ENCODE results near the gene PREX1.

PREX1 gene

DNA sequence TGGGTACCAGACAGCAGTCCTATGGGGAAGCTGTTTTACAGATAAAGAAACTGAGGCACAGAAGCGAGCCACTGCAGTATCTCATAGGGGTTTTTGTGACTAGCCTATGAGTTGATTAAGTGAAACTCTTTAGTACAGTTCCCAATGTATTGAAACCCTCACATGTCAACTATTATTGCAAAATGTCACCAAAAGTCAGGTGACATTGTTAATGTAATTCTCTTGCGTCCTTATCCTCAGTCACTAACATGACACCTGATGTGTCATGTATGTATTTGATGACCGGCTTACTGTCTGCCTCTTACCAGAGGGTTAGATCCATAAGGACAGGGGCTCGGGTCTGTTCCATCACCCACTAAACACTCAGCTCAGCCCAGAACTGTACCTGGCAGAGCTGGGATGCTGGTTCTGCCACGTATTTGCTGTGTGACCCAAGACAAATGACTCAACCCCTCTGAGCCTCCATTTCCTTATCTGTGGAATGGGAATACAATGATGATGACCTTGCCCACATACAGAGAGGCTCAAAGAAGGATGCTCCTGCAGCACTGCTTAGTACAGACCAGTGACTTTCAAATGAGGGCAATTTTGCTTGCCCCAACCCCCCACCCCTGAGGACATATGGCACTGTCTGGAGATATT is 32.9 kb downstream of the PREX1 start:
- H3K27me3 Mint-ChIP-seq (ENCODE audit: low read depth): peaks cover 3% of the 10 kb centered on the region
- no peak overlapping the region for H3K4me3 Mint-ChIP-seq

DNA sequence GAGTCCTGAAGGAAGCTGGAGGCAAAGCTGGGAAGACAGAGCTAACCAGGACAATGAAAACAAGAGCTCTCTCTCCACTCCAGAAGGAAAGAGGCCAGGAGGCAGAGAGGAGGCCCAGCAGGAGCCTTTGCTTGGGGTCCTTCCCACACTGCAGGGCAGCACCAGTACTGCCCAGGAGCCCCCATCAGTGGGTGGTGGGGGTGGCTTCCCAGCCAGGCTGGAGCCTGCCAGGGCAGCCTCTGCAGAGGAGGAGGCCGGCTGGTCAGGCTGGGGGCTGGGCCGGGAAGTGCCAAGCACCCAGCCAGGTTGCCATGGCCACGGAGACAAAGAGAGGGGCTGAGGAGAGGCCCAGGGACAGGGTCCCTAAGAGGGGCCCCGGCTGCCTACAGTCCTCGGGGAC is 33.4 kb downstream of the PREX1 start:
- peaks cover 20% of the 10 kb centered on the region for H3K4me1 Mint-ChIP-seq (ENCODE audit: low read depth)
- no peak for DNase-seq (ENCODE audit: low spot score)
- peaks cover 3% of the 10 kb centered on the region for H3K27me3 Mint-ChIP-seq (ENCODE audit: low read depth)
- H3K36me3 Mint-ChIP-seq (ENCODE audit: low read depth): no peaks in the 10 kb centered on the region
- no peak overlapping the region for H3K27ac Mint-ChIP-seq
- H3K4me3 Mint-ChIP-seq: no peak overlapping the region
- H3K9me3 Mint-ChIP-seq: no peaks in the 10 kb centered on the region

More for the DNA sequence above, 32.9 kb downstream of the PREX1 start:
- Mint-ChIP-seq H3K4me1 (ENCODE audit: low read depth) (peaks cover 17% of the 10 kb centered on the region), H3K27ac (no peak overlapping the region), H3K9me3 (no peaks in the 10 kb centered on the region), H3K36me3 (ENCODE audit: low read depth) (no peaks in the 10 kb centered on the region)
- no peak for DNase-seq (ENCODE audit: low spot score)

GRCh38 chr20:48793776-48794175 is 34.0 kb downstream of the PREX1 start:
- no peak overlapping the region for H3K27ac Mint-ChIP-seq
- peaks cover 3% of the 10 kb centered on the region for H3K27me3 Mint-ChIP-seq (ENCODE audit: low read depth)
- peaks cover 24% of the 10 kb centered on the region for H3K4me1 Mint-ChIP-seq (ENCODE audit: low read depth)

GRCh38 chr20:48791666-48792071 is 36.1 kb downstream of the PREX1 start:
- H3K4me1 Mint-ChIP-seq (ENCODE audit: low read depth): peaks cover 33% of the 10 kb centered on the region
- H3K36me3 Mint-ChIP-seq (ENCODE audit: low read depth): no peaks in the 10 kb centered on the region
- H3K27me3 Mint-ChIP-seq (ENCODE audit: low read depth): peaks cover 4% of the 10 kb centered on the region
- no peaks in the 10 kb centered on the region for H3K9me3 Mint-ChIP-seq
- H3K4me3 Mint-ChIP-seq: no peak overlapping the region
- DNase-seq (ENCODE audit: low spot score): no peak
- H3K27ac Mint-ChIP-seq: no peak overlapping the region

More at GRCh38 chr20:48793776-48794175, 34.0 kb downstream of the PREX1 start:
- Mint-ChIP-seq H3K9me3 (no peaks in the 10 kb centered on the region), H3K36me3 (ENCODE audit: low read depth) (no peaks in the 10 kb centered on the region), H3K4me3 (no peak overlapping the region)
- no peak for DNase-seq (ENCODE audit: low spot score)

DNA sequence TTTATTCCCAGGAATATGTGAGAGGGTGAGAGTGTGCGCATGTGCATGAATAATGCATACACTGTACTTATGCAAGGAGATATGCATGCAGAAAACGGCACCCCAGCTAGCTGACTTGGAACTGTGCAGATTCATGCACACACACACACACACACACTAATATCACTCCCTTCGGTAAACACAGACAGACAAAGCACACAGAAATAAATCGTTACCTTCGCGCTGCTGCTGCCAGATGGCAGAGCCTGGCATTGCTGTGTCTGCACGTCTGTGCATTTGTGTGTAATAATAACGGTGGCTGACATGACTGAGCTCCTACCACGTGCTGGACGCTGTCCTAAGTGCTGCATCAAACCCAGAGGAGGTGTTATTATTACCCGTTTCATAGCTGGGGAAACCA is 36.8 kb downstream of the PREX1 start:
- Mint-ChIP-seq H3K4me3 (no peak overlapping the region), H3K27me3 (ENCODE audit: low read depth) (peaks cover 4% of the 10 kb centered on the region), H3K4me1 (ENCODE audit: low read depth) (peaks cover 33% of the 10 kb centered on the region)

DNA sequence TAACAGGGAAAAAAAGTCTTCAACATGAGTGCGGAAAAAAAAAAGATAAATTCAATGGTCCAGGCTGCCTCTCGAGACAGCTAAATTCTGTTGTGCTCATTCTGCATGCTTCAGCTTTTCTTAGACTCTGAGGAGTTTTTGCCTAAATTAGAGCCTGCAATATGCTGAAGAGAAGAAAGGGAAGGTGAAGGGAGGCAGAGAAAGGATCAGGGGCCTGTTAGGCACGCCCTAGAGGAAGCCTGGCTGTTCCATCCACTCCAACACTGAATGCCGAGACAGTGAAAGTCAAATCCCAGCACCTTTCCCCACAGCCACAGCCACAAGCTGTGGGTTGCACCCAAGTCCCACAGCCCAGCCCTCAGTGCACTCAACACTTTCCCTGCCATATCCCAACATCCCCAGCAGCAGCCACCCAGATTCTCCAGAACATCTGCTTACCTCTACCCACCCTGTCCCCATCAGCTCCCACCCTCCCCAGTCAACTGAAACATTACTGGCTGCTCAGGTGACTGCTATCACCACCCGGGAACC is 37.3 kb downstream of the PREX1 start:
- H3K27ac Mint-ChIP-seq: no peak overlapping the region
- peaks cover 2% of the 10 kb centered on the region for H3K36me3 Mint-ChIP-seq (ENCODE audit: low read depth)
- no peaks in the 10 kb centered on the region for H3K9me3 Mint-ChIP-seq
- H3K27me3 Mint-ChIP-seq (ENCODE audit: low read depth): peaks cover 4% of the 10 kb centered on the region
- peaks cover 32% of the 10 kb centered on the region for H3K4me1 Mint-ChIP-seq (ENCODE audit: low read depth)
- no peak overlapping the region for H3K4me3 Mint-ChIP-seq
- DNase-seq (ENCODE audit: low spot score): no peak

More for the DNA sequence above, 36.8 kb downstream of the PREX1 start:
- no peaks in the 10 kb centered on the region for H3K9me3 Mint-ChIP-seq
- no peaks in the 10 kb centered on the region for H3K36me3 Mint-ChIP-seq (ENCODE audit: low read depth)
- DNase-seq (ENCODE audit: low spot score): no peak
- no peak overlapping the region for H3K27ac Mint-ChIP-seq

GRCh38 chr20:48789781-48790472 is 37.9 kb downstream of the PREX1 start:
- H3K27ac Mint-ChIP-seq: no peak overlapping the region
- no peak overlapping the region for H3K4me3 Mint-ChIP-seq
- peaks cover 4% of the 10 kb centered on the region for H3K27me3 Mint-ChIP-seq (ENCODE audit: low read depth)
- peaks cover 32% of the 10 kb centered on the region for H3K4me1 Mint-ChIP-seq (ENCODE audit: low read depth)
- DNase-seq (ENCODE audit: low spot score): no peak
- peaks cover 3% of the 10 kb centered on the region for H3K36me3 Mint-ChIP-seq (ENCODE audit: low read depth)
- H3K9me3 Mint-ChIP-seq: no peaks in the 10 kb centered on the region

DNA sequence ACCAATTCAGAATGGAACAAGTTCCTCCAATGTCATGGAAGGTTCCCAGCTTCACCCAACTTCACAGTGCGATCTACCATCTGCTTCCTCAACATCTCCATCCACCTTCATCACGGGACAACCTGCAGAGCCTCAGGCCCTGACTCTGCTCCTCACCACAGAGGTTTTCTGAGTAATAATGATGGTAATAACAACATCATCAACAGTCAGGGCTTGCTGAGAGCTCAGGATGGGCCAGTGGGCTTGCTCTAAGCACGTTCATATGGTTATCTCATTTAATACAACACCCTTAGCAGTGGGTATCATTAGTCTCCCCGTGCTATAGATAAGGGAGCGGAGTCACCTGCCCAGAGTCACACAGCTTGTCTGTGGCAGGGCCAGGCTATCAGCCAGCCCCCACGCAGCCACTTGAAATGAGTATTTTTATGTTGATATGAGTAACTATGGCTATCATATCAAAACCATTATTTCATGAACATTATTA is 38.6 kb downstream of the PREX1 start:
- H3K9me3 Mint-ChIP-seq: no peaks in the 10 kb centered on the region
- no peak for DNase-seq (ENCODE audit: low spot score)
- no peak overlapping the region for H3K27ac Mint-ChIP-seq
- peaks cover 4% of the 10 kb centered on the region for H3K27me3 Mint-ChIP-seq (ENCODE audit: low read depth)
- H3K4me3 Mint-ChIP-seq: no peak overlapping the region
- peaks cover 3% of the 10 kb centered on the region for H3K36me3 Mint-ChIP-seq (ENCODE audit: low read depth)
- H3K4me1 Mint-ChIP-seq (ENCODE audit: low read depth): peaks cover 35% of the 10 kb centered on the region

DNA sequence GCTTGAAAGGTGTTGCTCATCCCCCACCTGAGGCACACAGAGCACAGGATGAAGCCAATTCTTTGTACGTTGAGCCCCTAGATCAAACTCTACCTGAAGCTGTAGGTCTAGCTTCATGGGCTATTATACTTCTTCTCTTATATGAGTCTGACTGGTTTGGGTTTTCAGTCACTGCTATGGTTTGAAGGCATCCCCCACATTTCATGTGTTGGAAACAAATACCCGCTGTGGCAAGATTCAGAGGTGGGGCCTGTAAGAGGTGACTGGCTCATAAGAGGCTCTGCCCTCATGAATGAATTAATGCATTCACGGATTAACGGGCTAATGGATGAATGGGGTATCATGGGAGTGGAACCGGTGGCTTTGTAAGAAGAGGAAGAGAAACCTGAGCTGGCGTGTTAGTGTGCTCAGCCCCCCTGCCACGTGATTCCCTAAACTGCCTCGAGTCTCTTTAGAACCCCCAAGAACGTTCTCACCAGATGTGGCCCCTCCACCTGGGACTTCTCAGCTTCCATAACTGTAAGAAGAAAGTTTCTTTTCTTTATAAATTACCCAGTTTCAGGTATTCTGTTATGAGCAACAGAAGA is 39.2 kb downstream of the PREX1 start:
- Mint-ChIP-seq H3K4me1 (ENCODE audit: low read depth) (peaks cover 35% of the 10 kb centered on the region), H3K4me3 (no peak overlapping the region), H3K27ac (no peak overlapping the region), H3K9me3 (no peaks in the 10 kb centered on the region), H3K27me3 (ENCODE audit: low read depth) (peaks cover 4% of the 10 kb centered on the region), H3K36me3 (ENCODE audit: low read depth) (peaks cover 3% of the 10 kb centered on the region)
- no peak for DNase-seq (ENCODE audit: low spot score)

DNA sequence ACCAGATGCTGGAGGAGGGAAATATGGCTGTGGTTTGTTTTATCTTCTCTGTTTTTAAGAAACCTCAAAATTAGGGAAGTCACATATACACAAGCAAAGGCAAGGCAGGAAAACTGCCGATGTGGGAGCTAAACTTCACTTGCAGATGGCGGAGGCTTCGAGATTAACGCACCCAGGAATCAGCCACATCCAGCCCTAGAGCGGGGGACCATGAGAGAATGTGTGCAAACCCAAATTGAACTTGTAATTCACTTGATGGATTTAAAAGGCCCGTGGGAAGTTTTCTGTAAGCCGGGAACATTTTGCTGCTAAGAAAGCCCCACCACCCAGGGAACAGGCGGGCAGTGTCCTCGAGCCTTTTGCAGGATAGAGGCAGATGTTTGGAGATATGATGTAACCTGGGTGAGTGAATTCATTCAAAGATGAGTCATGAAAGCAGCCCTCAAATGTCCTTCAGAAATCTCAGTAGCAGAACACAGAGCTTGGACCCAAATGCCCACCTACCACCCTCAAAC is 39.9 kb downstream of the PREX1 start:
- no peak overlapping the region for H3K4me3 Mint-ChIP-seq
- H3K27me3 Mint-ChIP-seq (ENCODE audit: low read depth): peaks cover 4% of the 10 kb centered on the region
- H3K36me3 Mint-ChIP-seq (ENCODE audit: low read depth): peaks cover 3% of the 10 kb centered on the region
- no peak overlapping the region for H3K27ac Mint-ChIP-seq
- no peaks in the 10 kb centered on the region for H3K9me3 Mint-ChIP-seq
- H3K4me1 Mint-ChIP-seq (ENCODE audit: low read depth): peaks cover 35% of the 10 kb centered on the region
- DNase-seq (ENCODE audit: low spot score): no peak

- Mint-ChIP-seq H3K4me3 (no peak overlapping the region), H3K4me1 (ENCODE audit: low read depth) (peaks cover 35% of the 10 kb centered on the region), H3K36me3 (ENCODE audit: low read depth) (peaks cover 3% of the 10 kb centered on the region), H3K27me3 (ENCODE audit: low read depth) (peaks cover 4% of the 10 kb centered on the region), H3K27ac (no peak overlapping the region), H3K9me3 (no peaks in the 10 kb centered on the region)
- no peak for DNase-seq (ENCODE audit: low spot score)
Measured at GRCh38 chr20:48786951-48787705, 40.7 kb downstream of the PREX1 start.

DNA sequence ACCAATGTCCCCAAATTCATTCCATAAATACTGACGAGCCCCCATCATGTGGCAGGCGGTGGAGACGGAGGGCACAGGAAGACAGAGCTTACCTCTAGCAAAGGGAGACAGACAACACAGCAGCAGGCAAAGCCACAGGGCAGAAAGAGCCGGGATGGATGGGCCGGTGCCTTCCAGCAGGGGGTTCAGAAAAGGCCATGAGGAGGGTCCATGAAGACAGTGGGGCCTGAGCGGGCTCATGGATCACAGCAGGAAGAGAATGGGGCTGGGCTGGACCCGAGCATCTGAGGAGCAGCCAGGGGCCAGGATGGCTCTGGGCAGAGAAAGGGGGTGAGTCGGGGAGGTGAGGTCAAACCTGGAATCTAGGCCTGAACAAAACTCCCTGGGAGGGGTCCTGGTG is 42.0 kb downstream of the PREX1 start:
- peaks cover 38% of the 10 kb centered on the region for H3K4me1 Mint-ChIP-seq (ENCODE audit: low read depth)
- no peaks in the 10 kb centered on the region for H3K9me3 Mint-ChIP-seq
- H3K27me3 Mint-ChIP-seq (ENCODE audit: low read depth): peaks cover 4% of the 10 kb centered on the region
- DNase-seq (ENCODE audit: low spot score): no peak
- H3K36me3 Mint-ChIP-seq (ENCODE audit: low read depth): peaks cover 4% of the 10 kb centered on the region
- no peak overlapping the region for H3K27ac Mint-ChIP-seq
- no peak overlapping the region for H3K4me3 Mint-ChIP-seq

- Mint-ChIP-seq H3K4me1 (ENCODE audit: low read depth) (peaks cover 37% of the 10 kb centered on the region), H3K4me3 (no peak overlapping the region), H3K27ac (no peak overlapping the region), H3K36me3 (ENCODE audit: low read depth) (peaks cover 5% of the 10 kb centered on the region), H3K9me3 (no peaks in the 10 kb centered on the region), H3K27me3 (ENCODE audit: low read depth) (peaks cover 4% of the 10 kb centered on the region)
- no peak for DNase-seq (ENCODE audit: low spot score)
Measured at GRCh38 chr20:48785256-48785655, 42.5 kb downstream of the PREX1 start.
